ENCODE data around the gene TMEM87B. TPM values are rescaled to one million over a fixed set of nuclear protein-coding genes. Genes with fewer than 3 reads are reported as not detected.

The TMEM87B gene
- total RNA-seq, 1 donor = 112 TPM

GRCh38 chr2:112148477-112148876 lies 93.4 kb downstream of the TMEM87B start:
- DNase-seq (ENCODE audit: low read depth) = no peak

DNA sequence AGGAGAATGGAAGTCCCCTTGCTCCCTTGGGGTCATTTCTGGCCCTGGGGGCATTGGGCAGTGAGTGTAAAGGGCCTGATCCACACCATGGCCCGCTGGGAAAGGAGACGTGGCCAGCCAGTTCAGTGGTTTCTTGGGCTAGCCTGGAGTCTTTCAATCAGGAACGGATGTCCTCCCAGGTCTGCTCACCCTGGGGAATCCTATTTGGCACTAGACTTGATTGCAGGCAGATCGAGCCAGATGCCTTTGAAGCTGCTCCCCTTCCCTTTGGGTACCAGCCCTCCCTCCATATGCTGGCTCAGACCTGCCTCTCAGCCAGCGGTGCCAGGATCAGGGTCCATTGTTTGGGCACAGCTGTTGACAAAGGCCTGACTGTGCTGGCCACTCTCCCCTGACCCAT lies 94.1 kb downstream of the TMEM87B start:
- DNase-seq (ENCODE audit: low read depth) = no peak
- no peak overlapping the region for H3K4me3 ChIP-seq (ENCODE audit: low read depth, low read length)
- TF ChIP-seq, protein P1, sequence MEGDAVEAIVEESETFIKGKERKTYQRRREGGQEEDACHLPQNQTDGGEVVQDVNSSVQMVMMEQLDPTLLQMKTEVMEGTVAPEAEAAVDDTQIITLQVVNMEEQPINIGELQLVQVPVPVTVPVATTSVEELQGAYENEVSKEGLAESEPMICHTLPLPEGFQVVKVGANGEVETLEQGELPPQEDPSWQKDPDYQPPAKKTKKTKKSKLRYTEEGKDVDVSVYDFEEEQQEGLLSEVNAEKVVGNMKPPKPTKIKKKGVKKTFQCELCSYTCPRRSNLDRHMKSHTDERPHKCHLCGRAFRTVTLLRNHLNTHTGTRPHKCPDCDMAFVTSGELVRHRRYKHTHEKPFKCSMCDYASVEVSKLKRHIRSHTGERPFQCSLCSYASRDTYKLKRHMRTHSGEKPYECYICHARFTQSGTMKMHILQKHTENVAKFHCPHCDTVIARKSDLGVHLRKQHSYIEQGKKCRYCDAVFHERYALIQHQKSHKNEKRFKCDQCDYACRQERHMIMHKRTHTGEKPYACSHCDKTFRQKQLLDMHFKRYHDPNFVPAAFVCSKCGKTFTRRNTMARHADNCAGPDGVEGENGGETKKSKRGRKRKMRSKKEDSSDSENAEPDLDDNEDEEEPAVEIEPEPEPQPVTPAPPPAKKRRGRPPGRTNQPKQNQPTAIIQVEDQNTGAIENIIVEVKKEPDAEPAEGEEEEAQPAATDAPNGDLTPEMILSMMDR (IDR thresholded peaks at IDR 0.05; ENCODE audit: insufficient read depth, low read depth, low read length) = no peak

More at GRCh38 chr2:112148477-112148876, 93.4 kb downstream of the TMEM87B start:
- no peak overlapping the region for H3K4me3 ChIP-seq (ENCODE audit: low read depth, low read length)
- TF ChIP-seq, protein P1 (IDR thresholded peaks at IDR 0.05; ENCODE audit: insufficient read depth, low read depth, low read length) = no peak

DNA sequence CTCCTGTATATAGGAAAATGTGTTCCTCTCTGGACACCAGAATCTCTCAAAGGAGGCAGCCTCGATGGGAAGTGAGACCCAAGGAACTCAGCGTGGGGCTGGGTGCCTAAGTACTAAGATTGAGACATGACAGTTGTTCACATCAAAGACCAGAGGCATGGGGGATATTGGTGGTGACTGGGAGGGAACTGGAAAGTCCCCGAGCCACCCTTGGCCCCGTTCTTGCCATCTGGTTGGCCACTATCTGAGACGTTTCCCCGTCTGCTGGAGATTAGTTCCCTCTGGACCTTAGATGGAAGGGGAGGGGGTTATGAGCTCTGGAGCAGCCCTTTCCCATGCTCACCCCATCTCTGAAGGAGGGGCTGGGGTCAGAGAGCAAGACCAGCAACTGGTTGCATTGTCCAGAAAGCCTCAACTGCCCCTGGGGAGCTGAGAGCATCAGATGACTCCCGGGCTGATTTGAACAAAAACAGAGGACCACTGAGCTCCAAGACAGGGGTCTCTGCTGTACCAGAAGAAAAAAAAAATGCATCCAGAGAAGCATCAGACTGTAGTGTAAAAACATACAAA lies 94.9 kb downstream of the TMEM87B start:
- TF ChIP-seq, protein P1 (IDR thresholded peaks at IDR 0.05; ENCODE audit: insufficient read depth, low read depth, low read length) = no peak
- DNase-seq (ENCODE audit: low read depth) = no peak
- no peak overlapping the region for H3K4me3 ChIP-seq (ENCODE audit: low read depth, low read length)

GRCh38 chr2:112150447-112150846 lies 95.4 kb downstream of the TMEM87B start:
- DNase-seq (ENCODE audit: low read depth) = peak; percentile 77
- H3K4me3 ChIP-seq (ENCODE audit: low read depth, low read length) = no peak overlapping the region
- TF ChIP-seq, protein P1 (IDR thresholded peaks at IDR 0.05; ENCODE audit: insufficient read depth, low read depth, low read length) = no peak

DNA sequence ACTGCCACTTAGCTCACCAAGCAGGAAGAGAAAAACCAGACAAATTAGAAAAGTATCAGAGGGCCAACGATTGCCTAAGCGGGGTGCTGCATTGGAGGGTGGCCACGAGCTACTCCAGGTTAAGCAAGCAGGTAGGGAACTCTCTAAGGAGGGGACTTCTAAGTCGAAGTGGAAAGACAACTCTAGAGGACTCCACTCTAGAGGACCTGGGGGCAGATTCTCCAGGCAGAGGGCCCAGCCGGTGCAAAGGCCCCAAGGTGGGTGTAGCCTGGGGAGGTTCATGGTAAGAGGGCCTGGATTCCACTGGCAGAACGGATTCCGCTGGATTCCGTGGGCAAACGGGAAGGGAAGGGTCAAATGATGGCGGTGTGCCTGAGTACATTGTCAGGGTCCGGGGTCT lies 95.8 kb downstream of the TMEM87B start:
- TF ChIP-seq, protein P1 (IDR thresholded peaks at IDR 0.05; ENCODE audit: insufficient read depth, low read depth, low read length) = no peak
- H3K4me3 ChIP-seq (ENCODE audit: low read depth, low read length) = no peak overlapping the region
- no peak for DNase-seq (ENCODE audit: low read depth)

- no peak overlapping the region for H3K4me3 ChIP-seq (ENCODE audit: low read depth, low read length)
- TF ChIP-seq, protein P1 (IDR thresholded peaks at IDR 0.05; ENCODE audit: insufficient read depth, low read depth, low read length) = no peak
- DNase-seq (ENCODE audit: low read depth) = no peak
Measured at GRCh38 chr2:112151271-112151670, 96.2 kb downstream of the TMEM87B start.
